Anterior cingulate cortex (tissue), 58 donors: ENCODE results near the gene TRIM3.

Experiments
- DNase-seq, 58 donors: peaks; one replicate each; lab custom pipeline; 2025; lab: John Stamatoyannopoulos, UW

TRIM3 gene

GRCh38 chr11:6405052-6405667, 68.6 kb downstream of the TRIM3 start:
- peak in 51 of 58 donors; percentile 32 to 86 (median 66) for DNase-seq

- peak in 46 of 58 donors; percentile 21 to 81 (median 52) for DNase-seq
Measured at GRCh38 chr11:6404342-6405051, 69.2 kb downstream of the TRIM3 start.

DNA sequence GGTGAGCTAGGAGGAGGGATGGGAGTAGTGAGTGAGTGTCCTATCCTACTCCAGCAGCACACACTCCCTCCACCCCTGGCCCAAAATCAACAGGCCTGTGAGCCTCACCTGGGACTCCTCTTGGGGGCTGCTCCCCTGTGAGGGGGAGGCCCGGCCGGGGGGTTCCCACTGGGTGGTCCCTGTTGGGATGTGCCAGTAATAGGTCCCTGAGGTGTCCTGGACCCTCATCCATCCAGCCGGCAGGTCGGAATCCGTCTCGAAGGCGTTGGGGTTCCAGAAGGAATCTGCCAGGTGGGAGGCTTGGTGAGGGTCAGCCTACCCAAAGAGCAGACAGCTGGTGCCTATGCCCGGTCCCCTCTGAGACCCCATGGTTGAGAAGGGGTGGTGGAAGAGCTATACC, 70.2 kb downstream of the TRIM3 start:
- DNase-seq, result no peak

- DNase-seq, result no peak
Measured at GRCh38 chr11:6402561-6402981, 71.2 kb downstream of the TRIM3 start.

DNA sequence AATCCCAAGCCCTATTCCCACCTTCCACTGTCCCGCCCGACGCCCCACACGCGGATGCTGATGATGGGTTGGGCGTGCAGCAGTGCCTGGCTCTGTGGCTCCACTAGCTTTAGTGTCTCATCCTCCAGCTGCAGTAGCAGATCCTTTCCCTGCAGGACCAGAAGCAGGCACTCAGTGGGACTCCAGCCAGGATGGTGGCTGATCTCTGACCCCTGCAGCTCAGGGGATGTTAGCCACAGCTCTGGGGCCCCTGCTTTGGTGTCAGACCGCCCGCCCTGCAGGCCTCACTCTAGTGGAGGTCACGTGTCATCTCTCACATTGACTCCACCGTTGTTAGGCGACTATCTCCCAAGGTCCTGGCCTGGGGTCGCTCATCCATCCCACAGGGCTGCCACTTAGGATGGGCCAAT, 71.7 kb downstream of the TRIM3 start:
- peak in 2 of 58 donors; percentile 23 to 28 for DNase-seq

GRCh38 chr11:6401464-6401863, 72.3 kb downstream of the TRIM3 start:
- no peak for DNase-seq

GRCh38 chr11:6400431-6401345, 73.1 kb downstream of the TRIM3 start:
- peak in 8 of 58 donors; percentile 15 to 42 (median 32) for DNase-seq
